ENCODE data around the gene CARM1. TPM values are rescaled to one million over a fixed set of nuclear protein-coding genes. Genes with fewer than 3 reads are reported as not detected.
"Not testable (repeated sequence)": the region's sequence is repeated elsewhere in the genome, so short reads cannot be mapped to it uniquely, and the experiment has no call there.

CARM1 gene
- 16.7 and 17.4 TPM in 2 replicates for total RNA-seq

DNA sequence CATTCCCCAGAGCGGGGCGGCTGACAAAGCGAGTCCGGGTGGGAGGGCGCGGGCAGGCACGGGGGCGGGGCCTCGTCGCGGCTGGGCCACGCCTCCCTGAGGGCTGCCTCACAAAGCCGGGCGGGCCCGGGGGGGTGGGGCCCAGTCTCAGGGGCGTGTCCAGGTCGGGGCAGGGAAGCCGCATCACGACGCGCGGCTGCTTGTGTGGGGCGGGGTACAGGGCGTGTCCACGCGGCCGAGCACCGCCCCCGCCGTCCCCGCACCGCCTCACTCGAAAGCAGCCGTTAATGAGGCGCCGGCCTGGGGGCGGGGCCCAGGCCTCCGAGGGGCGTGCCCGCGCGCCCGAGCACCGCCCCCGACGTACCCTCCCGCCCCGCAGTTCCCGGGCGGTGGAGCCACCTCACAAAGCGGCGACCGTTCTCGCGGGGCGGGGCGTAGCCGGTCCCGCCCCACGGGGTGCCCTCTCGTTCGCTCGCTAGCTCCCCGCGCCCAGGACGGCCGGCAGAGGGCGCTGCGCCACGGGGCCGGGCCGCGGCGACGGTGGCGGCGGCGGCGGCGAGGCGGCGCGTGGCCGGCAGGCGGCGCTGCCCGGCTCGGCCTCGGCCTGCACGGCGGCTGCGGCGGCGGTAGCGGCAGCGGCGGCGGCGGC lies at the start of gene CARM1:
CARM1 (plus strand) TSS at position 599 of the 649 bp plus-strand sequence. CDS start 150 bp downstream, outside the sequence.
- DNase-seq (ENCODE audit: low read depth in 2 of 2): peak; percentile 99 to 100

DNA sequence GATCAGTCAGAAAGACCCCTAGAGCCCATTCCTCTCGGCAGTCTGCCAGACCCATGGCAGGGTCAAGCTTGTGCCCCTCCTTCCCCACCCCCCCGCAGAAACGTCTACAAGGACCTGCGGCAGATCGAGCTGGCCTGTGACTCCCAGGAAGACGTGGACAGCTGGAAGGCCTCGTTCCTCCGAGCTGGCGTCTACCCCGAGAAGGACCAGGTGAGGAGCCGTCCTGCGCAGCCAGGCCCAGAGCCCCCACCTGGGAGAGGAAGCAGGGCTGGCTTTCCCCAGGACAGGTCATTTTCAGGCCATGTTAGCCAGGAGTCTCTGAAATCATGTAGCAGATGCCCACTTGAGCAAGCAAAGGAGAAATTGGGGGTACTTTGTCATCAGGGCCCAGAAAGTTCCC lies 47.7 kb upstream of the CARM1 start:
- no peak for DNase-seq (ENCODE audit: low read depth in 2 of 2)

DNA sequence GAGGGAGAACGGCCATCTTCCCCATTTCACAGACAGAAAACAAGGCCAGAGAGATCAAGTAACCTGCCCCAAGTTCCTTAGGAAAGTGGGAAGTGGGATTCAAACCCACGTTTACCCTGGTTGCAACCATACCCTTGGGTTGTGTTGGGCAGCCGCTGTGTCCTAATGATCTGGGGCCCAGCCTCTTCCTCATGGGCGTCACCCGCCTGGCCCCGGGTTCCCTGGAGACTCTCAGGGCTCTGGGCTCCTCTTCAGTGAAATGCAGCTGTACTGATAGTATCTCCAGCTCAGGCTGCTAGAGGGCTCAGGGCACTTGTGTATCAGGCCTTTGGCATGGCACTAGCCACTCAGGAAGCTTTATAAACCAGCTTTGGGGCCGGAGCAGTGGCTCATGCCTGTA lies 45.1 kb upstream of the CARM1 start:
- DNase-seq (ENCODE audit: low read depth in 2 of 2): no peak

DNA sequence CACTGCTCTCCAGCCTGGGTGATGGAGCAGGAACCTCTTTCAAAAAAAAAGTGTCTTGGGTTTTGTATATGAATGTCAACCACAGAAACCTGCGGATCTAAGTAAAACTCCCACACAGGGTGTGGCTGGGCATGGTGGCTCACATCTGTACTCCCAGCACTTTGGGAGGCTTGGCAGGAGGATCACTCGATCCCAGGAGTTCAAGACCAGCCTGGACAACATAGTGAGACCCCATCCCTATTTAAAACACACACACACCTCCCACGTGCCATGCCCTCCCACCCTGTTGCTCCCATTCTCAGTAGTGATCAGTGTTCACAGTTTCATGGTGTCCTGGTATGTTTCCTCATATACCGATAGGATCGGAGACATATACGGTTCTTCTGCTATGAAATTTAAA lies 44.5 kb upstream of the CARM1 start:
- DNase-seq (ENCODE audit: low read depth in 2 of 2): no peak

DNA sequence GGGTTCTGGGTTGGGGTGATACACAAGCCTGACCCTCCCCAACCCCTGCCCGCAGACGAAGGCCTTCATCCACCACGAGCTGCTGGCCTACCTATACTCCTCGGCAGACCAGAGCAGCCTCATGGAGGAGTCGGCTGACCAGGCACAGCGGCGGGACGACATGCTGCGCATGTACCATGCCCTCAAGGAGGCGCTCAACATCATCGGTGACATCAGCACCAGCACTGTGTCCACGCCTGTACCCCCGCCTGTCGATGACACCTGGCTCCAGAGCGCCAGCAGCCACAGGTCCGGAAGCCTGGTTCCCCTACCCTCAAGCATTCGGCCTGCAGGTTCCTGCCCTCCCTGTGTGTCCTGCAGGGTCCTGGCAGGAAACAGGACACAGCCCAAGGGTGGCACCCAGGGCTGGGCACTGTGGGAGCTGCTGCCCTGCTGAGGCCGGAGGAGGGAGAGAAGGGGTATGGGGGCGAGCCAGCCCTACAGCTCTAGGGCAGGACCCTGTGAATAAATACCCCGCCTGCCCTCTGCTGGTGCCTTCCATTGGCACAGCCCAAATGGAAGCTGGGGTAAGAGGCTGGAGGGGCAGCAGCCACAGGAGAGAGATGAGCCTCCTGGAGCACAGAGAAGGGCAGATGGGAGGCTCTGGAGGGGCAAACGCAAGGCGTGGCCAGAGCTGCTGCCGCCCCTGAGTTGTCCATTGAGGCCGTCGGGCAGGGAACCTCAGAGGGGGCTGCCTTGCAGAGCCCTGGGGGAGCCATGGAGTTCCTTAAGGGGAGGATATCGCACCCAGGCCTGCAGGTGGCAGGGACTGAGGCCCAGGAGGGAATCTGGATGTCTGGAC lies 42.2 kb upstream of the CARM1 start:
- no peak for DNase-seq (ENCODE audit: low read depth in 2 of 2)

DNA sequence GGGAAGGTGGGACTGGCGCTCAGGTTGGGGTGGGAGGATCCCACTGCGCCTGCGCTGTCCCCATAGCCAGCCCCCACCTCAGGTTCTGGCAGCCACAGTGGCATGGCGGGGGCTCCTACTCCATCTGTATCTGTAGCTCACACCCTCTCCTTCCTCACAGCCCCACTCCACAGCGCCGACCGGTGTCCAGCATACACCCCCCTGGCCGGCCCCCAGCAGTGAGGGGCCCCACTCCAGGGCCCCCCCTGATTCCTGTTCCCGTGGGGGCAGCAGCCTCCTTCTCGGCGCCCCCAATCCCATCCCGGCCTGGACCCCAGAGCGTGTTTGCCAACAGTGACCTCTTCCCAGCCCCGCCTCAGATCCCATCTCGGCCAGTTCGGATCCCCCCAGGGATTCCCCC lies 41.4 kb upstream of the CARM1 start:
- no peak for DNase-seq (ENCODE audit: low read depth in 2 of 2)

DNA sequence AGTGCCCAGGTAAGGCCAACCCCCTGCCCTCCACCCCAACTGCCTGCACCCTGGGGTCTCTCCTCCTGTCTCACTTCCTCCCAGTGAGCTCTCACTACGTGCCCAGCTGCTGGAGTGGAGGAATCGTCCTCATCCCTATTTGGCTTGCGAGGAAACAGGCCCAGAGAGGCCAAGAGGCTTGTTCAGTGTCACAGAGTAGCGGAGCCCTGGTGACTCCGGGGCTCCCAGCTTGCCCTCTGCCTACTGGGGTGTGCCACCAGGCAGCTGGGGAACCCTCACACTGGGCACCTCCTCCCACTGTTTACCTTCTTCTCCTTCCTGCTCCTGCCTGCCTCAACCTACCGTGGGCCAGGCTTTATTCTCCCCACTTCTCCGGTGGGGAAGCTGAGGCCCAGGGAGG lies 41.0 kb upstream of the CARM1 start:
- DNase-seq (ENCODE audit: low read depth in 2 of 2): no peak

DNA sequence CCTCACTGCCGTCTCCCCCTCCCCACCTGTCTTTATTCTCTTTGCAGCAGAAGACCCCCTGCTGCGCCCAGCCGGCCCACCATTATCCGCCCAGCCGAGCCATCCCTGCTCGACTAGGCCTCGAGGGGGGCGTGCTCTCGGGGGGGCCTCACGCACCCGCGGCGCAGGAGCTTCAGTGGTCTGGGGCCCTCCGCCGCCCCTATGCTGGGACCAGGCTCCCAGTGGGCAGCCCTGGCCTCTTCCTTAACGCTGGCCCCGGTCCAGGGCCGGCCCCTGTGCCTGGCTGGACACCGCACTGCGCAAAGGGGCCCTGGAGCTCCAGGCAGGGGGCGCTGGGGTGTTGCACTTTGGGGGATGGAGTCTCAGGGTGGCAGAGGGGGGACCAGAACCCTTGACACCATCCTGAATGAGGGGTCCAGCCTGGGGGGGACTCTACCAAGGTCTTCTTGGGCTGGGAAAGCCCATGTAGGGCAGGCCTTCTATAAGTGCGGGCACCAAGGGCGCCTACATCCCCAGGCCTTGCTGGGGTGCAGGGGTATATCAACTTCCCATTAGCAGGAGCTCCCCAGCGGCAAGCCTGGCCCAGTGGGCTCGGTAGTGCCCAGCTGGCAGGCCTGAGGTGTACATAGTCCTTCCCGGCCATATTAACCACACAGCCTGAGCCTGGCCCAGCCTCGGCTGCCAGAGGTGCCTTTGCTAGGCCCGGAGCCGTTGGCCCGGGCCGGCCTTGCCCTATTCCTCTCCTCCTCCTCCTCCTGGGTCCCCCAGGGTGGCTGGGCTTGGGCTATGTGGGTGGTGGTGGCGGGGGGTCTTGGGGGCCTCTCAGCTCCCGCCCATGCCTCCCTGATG lies 40.2 kb upstream of the CARM1 start:
- DNase-seq (ENCODE audit: low read depth in 2 of 2): no peak

DNA sequence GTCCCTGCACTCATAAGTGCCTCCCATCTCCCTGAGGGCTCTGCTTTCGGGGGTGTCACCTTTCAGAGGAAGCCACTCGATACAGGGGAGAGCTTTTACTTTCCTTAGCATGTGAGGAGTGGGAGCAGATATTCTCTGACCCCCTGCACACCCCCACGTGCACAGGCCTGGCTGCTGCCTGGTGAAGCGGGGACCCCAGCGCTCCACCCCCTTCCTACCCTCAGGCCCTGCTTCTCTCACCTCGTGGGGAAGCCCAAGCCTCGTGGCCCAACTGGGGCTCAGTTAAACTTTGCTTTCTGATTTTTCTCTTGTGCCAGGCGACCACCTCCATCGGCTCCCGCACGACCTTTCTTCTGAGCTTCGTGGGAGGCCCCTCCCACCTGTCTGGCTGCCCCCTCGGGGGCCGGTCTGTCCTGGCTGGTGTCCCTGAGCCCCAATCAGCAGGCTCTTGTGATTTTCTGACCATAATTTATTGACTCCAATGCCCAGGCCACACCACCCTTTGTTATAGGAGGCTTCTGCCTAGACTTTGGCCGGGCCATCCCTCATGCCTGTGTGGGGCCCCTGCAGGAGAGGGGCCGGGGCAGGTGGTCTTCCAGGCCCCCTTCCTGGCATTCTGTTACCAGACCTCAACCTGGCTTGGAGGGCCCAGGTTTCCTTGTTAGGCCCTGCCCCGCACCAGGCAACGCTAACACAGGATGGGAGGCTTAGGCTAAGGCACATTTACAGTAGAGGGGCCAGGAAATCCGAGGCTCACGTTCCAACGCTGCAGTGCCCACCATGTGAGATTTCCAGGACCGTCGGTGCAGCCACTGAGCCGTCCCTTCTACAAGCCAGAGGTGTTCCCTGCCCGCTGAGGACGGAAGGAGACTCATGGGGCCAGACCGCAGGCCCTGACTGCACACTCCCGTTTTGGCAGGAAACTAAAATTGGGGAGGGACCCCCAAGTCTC lies 39.1 kb upstream of the CARM1 start:
- DNase-seq (ENCODE audit: low read depth in 2 of 2): no peak

DNA sequence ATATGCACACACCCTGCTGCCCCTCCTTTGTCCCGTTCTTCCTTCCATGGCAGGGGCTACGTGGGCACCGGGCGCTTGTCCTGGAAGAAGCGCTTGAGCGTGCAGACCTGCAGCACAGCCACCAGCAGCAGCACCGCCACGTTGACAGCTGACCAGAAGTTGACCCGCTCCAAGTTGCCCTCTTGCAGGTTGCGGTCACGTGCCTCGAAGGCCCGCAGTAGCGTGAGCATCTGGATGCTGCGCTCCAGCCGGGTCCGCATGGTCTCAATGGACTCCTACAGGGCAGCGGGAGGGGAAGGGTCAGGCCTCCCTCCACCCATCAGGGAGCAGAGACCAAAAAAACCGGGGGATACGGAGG lies 38.4 kb upstream of the CARM1 start:
- no peak for DNase-seq (ENCODE audit: low read depth in 2 of 2)

DNA sequence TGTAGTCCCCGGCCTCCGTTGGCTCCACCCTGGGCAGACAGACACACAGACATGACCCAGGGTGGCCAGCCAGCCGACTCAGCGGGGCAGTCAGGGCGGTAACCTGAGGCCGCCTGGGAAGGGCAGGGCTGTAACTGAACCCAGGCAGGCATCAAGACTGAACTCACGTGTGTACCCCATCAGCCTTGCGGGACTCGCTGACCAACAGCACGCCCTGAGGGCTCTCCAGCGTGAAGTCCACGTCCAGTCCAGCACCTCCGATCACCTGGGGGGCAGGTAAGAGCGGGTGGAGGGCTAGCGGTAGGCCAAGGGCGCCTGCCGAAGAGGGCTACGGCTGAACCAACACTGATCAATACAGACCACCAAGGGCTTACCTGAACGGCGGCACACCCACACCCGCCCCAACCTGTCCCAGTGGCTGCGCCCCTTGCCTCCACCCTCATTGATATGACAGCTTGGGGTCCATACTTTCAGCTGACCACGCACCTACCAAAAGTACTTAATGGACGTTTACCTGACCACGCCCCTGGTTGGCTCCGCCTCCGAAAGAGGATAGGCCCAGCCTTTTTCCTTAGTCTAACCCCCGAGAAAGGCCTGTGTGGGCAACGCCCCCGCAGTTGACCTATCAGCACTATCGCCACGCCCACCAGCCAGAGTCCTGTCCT lies 36.1 kb upstream of the CARM1 start:
- no peak for DNase-seq (ENCODE audit: low read depth in 2 of 2)

DNA sequence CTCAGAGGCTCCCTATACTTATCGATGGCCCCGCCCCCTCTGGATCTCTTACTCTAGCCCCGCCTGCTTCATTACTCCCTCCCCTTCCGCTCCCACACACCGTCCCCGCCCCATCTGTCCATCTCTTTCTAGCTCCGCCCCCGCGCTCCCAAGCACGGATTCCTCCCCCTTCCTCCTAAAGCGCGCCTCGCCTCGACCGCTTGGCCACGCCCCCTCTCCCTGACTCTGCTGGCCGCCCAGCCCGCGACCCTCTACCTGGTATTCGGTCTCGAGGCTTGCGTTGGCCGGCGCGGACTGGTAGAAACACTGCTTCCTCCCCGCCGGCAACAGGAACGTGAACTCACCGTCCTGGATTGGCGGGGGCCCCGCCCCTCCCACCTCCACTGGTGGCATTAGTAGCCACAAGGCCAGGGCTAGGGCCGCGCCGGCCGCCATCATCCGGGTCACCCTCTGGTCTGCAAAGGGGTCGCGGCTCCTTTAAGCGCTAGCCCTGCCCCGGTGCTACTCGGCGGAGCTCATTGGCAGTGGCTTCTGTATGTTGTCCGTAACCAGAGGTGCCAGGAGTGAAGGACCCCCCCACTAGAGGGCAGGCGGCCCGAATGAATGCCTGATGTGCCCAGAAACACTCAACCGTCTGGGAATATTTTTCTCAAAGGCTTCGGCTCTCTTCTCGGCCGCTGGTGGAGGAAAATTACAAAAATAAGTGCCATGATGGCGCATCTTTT lies 35.4 kb upstream of the CARM1 start, which contains the start of gene TMED1:
TMED1 (minus strand) TSS at position 459 of the 725 bp plus-strand sequence; CDS start at position 438, 21 bp downstream.
- DNase-seq (ENCODE audit: low read depth in 2 of 2): peak; percentile 100

DNA sequence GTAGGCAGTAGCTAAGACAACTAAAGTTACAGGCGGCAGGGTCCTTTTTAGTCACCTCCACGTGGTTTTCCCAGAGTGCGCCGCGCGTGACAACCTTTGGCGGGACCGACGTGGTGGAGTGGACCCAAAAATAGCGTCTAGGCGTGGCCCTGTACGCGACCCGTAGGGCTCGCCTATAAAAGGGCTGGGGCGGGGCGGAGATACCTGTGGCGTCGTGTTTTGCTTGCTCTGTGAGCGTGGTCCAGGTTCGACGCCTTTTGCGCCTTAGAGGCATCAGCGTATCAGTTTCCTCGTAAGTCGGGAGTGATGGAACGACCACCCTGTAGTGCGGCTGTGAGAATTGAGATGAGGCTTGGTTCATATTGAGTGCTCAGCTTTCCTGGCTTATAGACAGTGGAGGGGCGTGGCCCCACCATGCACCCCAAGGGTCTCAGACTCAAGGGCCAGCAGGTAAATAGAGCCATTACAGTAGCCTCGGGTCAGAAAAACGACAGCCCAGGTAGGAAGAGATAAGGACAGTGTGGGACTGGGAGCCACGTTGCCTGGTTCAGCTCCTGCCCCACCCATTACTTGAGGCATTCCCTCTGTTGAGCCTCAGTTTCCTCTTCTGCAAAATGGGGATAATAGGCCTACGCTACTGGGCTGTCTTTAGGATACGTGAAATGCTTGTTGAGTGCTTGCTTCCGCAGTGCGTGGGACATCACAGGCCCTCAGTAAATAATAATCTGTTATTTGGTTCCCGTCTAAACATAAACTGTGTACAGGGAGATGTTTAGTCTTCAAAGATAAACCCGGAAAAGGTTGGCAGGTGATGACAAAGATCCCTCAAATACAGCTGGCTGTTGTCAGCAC lies 34.6 kb upstream of the CARM1 start:
- peak in 1 of 2 donors; percentile 87 for DNase-seq (ENCODE audit: low read depth in 2 of 2)

DNA sequence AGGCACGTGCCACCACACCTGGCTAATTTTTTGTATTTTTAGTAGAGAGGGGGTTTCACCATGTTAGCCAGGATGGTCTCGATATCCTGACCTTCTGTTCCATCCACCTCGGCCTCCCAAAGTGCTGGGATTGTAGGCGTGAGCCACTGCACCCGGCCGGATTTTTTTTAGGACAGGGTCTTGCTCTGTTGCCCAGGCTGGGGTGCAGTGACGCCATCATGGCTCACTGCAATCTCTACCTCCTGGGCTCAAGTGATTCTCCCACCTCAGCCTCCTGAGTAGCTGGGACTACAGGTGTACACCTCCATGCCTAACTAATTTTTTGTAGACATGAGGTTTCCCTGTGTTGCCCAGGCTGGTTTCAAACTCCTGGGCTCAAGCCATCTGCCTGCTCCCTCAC lies 33.7 kb upstream of the CARM1 start:
- DNase-seq (ENCODE audit: low read depth in 2 of 2): not testable (repeated sequence)

DNA sequence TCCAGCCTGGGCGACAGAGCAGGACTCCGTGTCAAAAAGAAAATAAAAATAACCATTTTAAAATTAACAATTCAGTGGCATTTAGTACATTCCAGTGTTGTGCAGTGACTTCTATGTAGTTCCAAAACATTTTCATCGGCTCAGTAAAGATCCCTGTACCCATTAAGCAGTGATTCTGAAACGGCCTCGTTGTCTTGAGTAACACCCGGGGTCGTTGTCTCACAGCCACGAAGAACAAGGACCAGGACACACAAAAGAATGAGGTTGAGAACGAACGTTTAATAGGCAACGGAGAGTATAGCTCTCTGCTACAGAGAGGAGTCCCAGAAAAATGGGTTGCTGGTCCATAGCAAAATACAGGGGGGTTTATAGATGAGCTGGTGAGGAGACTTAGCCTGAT lies 33.0 kb upstream of the CARM1 start:
- no peak for DNase-seq (ENCODE audit: low read depth in 2 of 2)

DNA sequence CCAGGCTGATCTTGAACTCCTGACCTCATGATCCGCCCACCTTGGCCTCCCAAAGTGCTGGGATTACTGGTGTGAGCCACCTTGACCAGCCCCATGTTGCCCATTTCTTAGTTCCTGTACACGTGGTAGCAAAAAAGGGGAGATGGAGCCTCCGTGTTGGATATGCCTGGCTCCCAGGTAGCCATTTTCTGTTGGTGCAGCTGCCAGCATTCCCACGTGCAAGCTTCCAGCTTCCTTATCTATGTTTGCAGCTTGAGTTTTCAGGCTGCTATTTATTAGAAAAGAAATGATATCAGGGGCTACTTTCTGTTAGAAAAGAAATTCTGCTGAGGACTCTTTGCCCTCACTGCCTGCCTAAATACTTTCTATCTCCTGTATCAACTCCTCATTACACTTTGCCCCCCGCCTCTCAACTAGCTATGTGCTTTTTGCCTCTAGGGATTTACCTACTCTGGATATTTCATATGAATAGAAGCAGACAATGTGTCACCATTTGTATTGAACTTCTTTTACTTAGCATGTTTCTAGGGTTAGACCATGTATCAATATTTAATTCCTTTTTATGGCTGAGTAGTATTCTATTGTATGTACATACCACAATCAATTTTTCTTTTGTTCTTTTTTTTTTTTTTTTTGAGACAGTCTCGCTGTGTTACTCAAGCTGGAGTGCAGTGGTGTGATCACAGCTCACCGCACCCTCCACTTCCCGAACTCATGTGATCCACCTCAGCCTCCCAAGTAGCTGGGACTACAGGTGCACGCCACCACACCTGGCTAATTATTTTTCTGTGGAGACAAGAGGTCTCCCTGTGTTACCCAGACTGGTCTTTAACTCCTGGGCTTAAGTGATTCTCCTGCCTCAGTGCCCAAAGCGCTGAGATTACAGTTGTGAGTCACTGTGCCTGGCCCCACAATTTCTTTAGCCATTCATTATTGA lies 32.0 kb upstream of the CARM1 start:
- no peak for DNase-seq (ENCODE audit: low read depth in 2 of 2)

DNA sequence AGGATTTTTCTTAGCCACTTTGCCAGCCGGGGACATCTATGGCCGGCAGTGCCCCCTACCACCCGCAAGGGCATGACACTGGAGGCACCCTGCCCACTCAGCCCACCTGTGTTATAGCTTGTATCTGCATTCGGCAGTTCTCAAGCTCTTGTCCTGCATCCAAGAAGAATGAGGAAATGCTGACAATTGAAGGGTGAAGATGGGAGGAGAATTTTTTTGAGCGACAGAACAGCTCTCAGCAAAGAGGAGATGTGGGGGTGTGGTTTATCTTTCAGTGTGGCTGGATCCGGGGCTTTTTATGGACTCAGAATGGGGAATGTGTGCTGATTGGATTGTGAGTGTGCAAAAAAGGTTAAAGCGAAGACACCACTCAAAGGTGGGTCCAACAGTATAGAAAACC lies 28.6 kb upstream of the CARM1 start:
- no peak for DNase-seq (ENCODE audit: low read depth in 2 of 2)
